OCI-LY7 (cell line): ENCODE results near the gene COL13A1.

Experiments
- EZH2phosphoT487 ChIP-seq: fragments of 200-600 bp; sonication (generic); IDR thresholded peaks from 2 replicates; pipeline ENCODE4 v1.6.1; 2018; ENCODE audit warnings: low read depth, borderline replicate concordance, mild to moderate bottlenecking, mixed run types, antibody characterized with exemption, low read length, moderate library complexity, mixed read lengths
- TF ChIP-seq, protein P1 (sequence below): fragments of 200-600 bp; sonication (generic); conservative IDR thresholded peaks from 2 replicates; pipeline ENCODE4 v1.5.1; 2014; ENCODE audit warnings: mild to moderate bottlenecking, antibody characterized with exemption, low read length, moderate library complexity, mixed read lengths

DNA sequence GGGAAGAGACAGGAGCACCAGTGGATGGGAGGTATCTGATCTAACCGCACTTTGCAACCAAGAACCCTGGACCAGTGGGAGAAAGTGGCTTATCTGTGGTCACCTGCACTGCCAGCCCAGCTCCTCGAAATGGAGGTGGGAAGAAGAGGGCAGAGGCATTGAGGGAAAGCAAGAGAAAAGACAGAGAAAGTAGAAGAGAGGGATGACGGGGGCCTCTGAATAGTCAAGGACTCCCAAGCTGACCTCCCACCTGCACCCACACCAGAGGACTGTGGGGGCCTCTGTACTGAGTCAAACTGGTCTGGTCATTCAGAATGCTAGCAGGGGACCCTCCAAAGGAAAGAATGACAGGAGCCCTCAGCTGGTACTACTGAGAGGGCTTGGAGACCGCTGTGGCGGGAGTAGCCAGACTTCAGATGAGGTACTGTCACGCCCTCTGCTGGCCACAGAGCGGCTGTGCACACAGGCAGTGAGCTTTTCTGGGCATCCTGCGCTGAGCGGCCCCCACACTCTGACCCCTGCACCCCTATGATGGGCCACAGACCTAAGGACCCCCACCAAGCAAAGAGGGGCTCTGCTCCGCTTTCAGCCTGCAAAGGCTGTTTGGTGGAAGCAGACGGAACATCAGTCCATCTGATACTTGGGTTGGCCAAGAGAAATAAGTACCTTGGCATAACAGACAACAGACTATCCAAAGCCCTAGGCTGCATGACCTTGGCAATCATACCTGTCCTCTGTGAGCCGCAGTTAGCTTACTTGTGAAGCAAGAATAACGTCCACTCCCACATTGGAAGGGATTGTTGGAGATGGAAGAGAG, 112.9 kb downstream of the COL13A1 start:
- TF ChIP-seq, protein P1, sequence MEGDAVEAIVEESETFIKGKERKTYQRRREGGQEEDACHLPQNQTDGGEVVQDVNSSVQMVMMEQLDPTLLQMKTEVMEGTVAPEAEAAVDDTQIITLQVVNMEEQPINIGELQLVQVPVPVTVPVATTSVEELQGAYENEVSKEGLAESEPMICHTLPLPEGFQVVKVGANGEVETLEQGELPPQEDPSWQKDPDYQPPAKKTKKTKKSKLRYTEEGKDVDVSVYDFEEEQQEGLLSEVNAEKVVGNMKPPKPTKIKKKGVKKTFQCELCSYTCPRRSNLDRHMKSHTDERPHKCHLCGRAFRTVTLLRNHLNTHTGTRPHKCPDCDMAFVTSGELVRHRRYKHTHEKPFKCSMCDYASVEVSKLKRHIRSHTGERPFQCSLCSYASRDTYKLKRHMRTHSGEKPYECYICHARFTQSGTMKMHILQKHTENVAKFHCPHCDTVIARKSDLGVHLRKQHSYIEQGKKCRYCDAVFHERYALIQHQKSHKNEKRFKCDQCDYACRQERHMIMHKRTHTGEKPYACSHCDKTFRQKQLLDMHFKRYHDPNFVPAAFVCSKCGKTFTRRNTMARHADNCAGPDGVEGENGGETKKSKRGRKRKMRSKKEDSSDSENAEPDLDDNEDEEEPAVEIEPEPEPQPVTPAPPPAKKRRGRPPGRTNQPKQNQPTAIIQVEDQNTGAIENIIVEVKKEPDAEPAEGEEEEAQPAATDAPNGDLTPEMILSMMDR, result peak; percentile 91
- TF ChIP-seq EZH2phosphoT487, result no peak
